Brain microvascular endothelial cell (primary cell): ENCODE results near the gene PGAP3.
A peak's percentile ranks its signal among the peaks of the same experiment; 100 is the strongest.
"Not testable (repeated sequence)": the region's sequence is repeated elsewhere in the genome, so short reads cannot be mapped to it uniquely, and the experiment has no call there.

Experiments used
- DNase-seq: peaks from one replicate; pipeline ENCODE4 v3.0.0-alpha.2; 2020
- H3K27ac ChIP-seq: fragments of 250-450 bp; sonication (Bioruptor Pico); 2 replicates; pipeline ENCODE4 v1.5.1; 2020; ENCODE audit warnings: mild to moderate bottlenecking, moderate library complexity
- H3K27me3 ChIP-seq: fragments of 250-450 bp; sonication (Bioruptor Pico); replicated peaks from 2 replicates; pipeline ENCODE4 v1.5.1; 2020; ENCODE audit warnings: mild to moderate bottlenecking
- H3K36me3 ChIP-seq: fragments of 250-450 bp; sonication (Bioruptor Pico); replicated peaks from 2 replicates; pipeline ENCODE4 v1.5.1; 2020; ENCODE audit warnings: mild to moderate bottlenecking
- H3K4me3 ChIP-seq: 2 replicates; pipeline ENCODE4 v1.5.1; 2011; ENCODE audit warnings: low read depth, mild to moderate bottlenecking, control low read depth, low read length, moderate library complexity
- CTCF ChIP-seq: IDR thresholded peaks from 2 replicates; pipeline ENCODE4 v1.5.1; 2011; ENCODE audit warnings: low read depth, mild to moderate bottlenecking, moderate library complexity, low read length, control low read depth, inconsistent platforms; ENCODE audit errors: missing control alignments
- in situ Hi-C: cut with HindIII; loops from 2 replicates; pipeline ENCODE4 v1.10.0; 2017; ENCODE audit warnings: low sequenced_read_pairs, low pct_ligation_motif_present

The PGAP3 gene

GRCh38 chr17:39730095-39730921 is 42.5 kb upstream of the PGAP3 start, which contains the start of gene MIEN1:
TSS of gene MIEN1 (minus strand) at chr17:39730532. CDS start at chr17:39730495, 37 bp downstream.
- in situ Hi-C loops = no loop called here
- peak; percentile 80 for TF ChIP-seq CTCF
- H3K27me3 ChIP-seq = no peaks in the 10 kb centered on the region
- peak within 1 kb of the TSS; percentile 76 for H3K27ac ChIP-seq
- peaks cover 12% of the 10 kb centered on the region for H3K36me3 ChIP-seq
- H3K4me3 ChIP-seq = peak within 1 kb of the TSS; percentile 79
- peak; percentile 68 for DNase-seq

- in situ Hi-C loops = no loop called here
- no peak overlapping the region for H3K27ac ChIP-seq
- H3K36me3 ChIP-seq = peaks cover 18% of the 10 kb centered on the region
- H3K27me3 ChIP-seq = no peaks in the 10 kb centered on the region
- TF ChIP-seq CTCF = no peak
- DNase-seq = no peak
- H3K4me3 ChIP-seq = peak overlapping the region; percentile 79
Measured at GRCh38 chr17:39729280-39729851, 41.5 kb upstream of the PGAP3 start.

DNA sequence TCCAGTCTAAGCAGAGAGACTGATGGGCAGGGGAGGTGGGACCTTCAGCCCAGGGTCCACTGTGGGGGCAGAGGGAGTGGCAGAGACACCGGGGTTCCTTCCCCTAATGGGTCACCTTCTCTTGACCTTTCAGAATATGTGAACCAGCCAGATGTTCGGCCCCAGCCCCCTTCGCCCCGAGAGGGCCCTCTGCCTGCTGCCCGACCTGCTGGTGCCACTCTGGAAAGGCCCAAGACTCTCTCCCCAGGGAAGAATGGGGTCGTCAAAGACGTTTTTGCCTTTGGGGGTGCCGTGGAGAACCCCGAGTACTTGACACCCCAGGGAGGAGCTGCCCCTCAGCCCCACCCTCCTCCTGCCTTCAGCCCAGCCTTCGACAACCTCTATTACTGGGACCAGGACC is 39.7 kb upstream of the PGAP3 start:
- Histone ChIP-seq H3K27me3 (no peaks in the 10 kb centered on the region), H3K36me3 (peaks cover 20% of the 10 kb centered on the region), H3K27ac (no peak overlapping the region), H3K4me3 (no peak overlapping the region)
- TF ChIP-seq CTCF = no peak
- DNase-seq = no peak
- in situ Hi-C loops = no loop called here

- no peaks in the 10 kb centered on the region for H3K27me3 ChIP-seq
- H3K4me3 ChIP-seq = no peak overlapping the region
- TF ChIP-seq CTCF = no peak
- in situ Hi-C loops = no loop called here
- DNase-seq = no peak
- no peak overlapping the region for H3K27ac ChIP-seq
- peaks cover 20% of the 10 kb centered on the region for H3K36me3 ChIP-seq
Measured at GRCh38 chr17:39726617-39727016, 38.8 kb upstream of the PGAP3 start.

- H3K27ac ChIP-seq, DNase-seq, H3K4me3 ChIP-seq, H3K27me3 ChIP-seq, in situ Hi-C loops: not testable (repeated sequence)
- H3K36me3 ChIP-seq = peaks cover 20% of the 10 kb centered on the region
Measured at GRCh38 chr17:39725923-39726322, 38.1 kb upstream of the PGAP3 start.

DNA sequence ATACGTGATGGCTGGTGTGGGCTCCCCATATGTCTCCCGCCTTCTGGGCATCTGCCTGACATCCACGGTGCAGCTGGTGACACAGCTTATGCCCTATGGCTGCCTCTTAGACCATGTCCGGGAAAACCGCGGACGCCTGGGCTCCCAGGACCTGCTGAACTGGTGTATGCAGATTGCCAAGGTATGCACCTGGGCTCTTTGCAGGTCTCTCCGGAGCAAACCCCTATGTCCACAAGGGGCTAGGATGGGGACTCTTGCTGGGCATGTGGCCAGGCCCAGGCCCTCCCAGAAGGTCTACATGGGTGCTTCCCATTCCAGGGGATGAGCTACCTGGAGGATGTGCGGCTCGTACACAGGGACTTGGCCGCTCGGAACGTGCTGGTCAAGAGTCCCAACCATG is 36.9 kb upstream of the PGAP3 start:
- no peak for DNase-seq
- in situ Hi-C loops = no loop called here
- Histone ChIP-seq H3K4me3 (no peak overlapping the region), H3K36me3 (peaks cover 20% of the 10 kb centered on the region), H3K27ac (no peak overlapping the region), H3K27me3 (no peaks in the 10 kb centered on the region)
- no peak for TF ChIP-seq CTCF
